K562 (cell line): ENCODE measurements around the gene MCU. TPM values are rescaled to one million over a fixed set of nuclear protein-coding genes. Genes with fewer than 3 reads are reported as not detected.

Source experiments
- HDAC2 ChIP-seq: fragments of 450-650 bp; IDR thresholded peaks from 2 replicates; pipeline ENCODE4 v1.6.1; 2016; ENCODE audit warnings: mild to moderate bottlenecking
- MAFK ChIP-seq: IDR thresholded peaks from 2 replicates; pipeline ENCODE4 v1.6.1; 2011; ENCODE audit warnings: low read length, improper control_type of control experiment
- TEAD2 ChIP-seq: fragments of 450-650 bp; IDR thresholded peaks from 2 replicates; pipeline ENCODE4 v1.6.1; 2016; ENCODE audit warnings: missing genetic modification characterization, control low read depth, missing compliant biosample characterization
- ZZZ3 ChIP-seq: fragments of 450-650 bp; IDR thresholded peaks from 2 replicates; pipeline ENCODE4 v1.6.1; 2016; ENCODE audit warnings: antibody characterized with exemption, mild to moderate bottlenecking, moderate library complexity
- polyA plus RNA-seq, 8 experiments: library from polyadenylated mRNA; depleted of rRNA in 4 of 8; stranded (reverse) in 5 of 8; unstranded in 3 of 8; fragments of >200 nt; fragmentation: Nextera tagmentation in 2 of 8; fragmentation: Illumina TruSeq in 1 of 8; extraction: Ambion mirVana in 2 of 8; extraction: Trizol in 1 of 8; gene quantifications; 2 replicates each; pipeline versions ENCODE4 v1.2.1 to v1.2.3, GENCODE V29; 2011 to 2014; ENCODE audit warnings: inconsistent platforms in 1 of 8, missing spikeins in 1 of 8
- total RNA-seq, 7 experiments: library from RNA; depleted of rRNA in 6 of 7; stranded (reverse); fragments of >200 nt in 6 of 7; fragmentation: Illumina TruSeq in 2 of 7; extraction: Trizol in 2 of 7; gene quantifications; 2 replicates each; pipeline versions ENCODE4 v1.2.1 to v1.2.3, GENCODE V29; 2011 to 2021; ENCODE audit warnings: low replicate concordance in 1 of 7
- TF ChIP-seq, protein P1 (sequence below): fragments of 200-600 bp; sonication (generic); IDR thresholded peaks from one replicate; pipeline ENCODE4 v1.6.1; 2012; ENCODE audit warnings: mild to moderate bottlenecking, low read depth, low read length, inconsistent platforms
- TF ChIP-seq, protein P2 (sequence below): fragments of 250-450 bp; sonication (Bioruptor Pico); IDR thresholded peaks from 2 replicates; pipeline ENCODE4 v1.4.0; 2020; ENCODE audit warnings: borderline replicate concordance
- TF ChIP-seq, protein P3 (sequence below), 2 experiments: fragments of 450-650 bp; IDR thresholded peaks; 2 replicates each; pipeline ENCODE4 v1.6.1; 2018; ENCODE audit warnings: mild to moderate bottlenecking in 2 of 2, low read depth in 1 of 2; ENCODE audit not compliant: partially characterized antibody in 2 of 2
- TF ChIP-seq, protein P4 (sequence below): fragments of 200-400 bp; formaldehyde crosslinking; IDR thresholded peaks from 2 replicates; pipeline ENCODE4 v1.6.1; 2017; ENCODE audit warnings: mild to moderate bottlenecking, low read depth, low read length, moderate library complexity

Gene MCU
- total and polyA plus RNA-seq, 9 of the 15 experiments (the other 6 are each of a cell fraction or from before 2014, with no cell fraction given) = 8.2 to 88.8 (median 21.3) TPM

DNA sequence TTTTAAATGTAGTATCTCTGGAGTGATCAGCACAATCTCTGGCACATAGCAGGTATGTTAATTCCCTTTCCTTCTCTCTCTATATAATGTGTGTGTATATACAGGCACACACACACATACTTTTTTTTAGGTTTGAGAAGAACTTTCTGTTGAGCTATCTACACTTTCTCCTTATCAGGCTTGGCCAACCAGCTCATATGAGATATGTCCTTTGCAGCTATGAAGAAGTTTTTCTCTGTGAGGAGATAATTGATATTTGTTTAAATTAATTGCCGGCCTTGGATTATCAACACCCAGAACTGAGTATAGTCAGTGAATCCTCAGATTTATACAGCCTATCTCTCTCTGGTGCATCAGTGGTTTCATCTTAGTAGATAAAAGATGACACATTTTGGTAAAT lies 2.3 kb upstream of the MCU start (continued):
- TF ChIP-seq, protein P1, sequence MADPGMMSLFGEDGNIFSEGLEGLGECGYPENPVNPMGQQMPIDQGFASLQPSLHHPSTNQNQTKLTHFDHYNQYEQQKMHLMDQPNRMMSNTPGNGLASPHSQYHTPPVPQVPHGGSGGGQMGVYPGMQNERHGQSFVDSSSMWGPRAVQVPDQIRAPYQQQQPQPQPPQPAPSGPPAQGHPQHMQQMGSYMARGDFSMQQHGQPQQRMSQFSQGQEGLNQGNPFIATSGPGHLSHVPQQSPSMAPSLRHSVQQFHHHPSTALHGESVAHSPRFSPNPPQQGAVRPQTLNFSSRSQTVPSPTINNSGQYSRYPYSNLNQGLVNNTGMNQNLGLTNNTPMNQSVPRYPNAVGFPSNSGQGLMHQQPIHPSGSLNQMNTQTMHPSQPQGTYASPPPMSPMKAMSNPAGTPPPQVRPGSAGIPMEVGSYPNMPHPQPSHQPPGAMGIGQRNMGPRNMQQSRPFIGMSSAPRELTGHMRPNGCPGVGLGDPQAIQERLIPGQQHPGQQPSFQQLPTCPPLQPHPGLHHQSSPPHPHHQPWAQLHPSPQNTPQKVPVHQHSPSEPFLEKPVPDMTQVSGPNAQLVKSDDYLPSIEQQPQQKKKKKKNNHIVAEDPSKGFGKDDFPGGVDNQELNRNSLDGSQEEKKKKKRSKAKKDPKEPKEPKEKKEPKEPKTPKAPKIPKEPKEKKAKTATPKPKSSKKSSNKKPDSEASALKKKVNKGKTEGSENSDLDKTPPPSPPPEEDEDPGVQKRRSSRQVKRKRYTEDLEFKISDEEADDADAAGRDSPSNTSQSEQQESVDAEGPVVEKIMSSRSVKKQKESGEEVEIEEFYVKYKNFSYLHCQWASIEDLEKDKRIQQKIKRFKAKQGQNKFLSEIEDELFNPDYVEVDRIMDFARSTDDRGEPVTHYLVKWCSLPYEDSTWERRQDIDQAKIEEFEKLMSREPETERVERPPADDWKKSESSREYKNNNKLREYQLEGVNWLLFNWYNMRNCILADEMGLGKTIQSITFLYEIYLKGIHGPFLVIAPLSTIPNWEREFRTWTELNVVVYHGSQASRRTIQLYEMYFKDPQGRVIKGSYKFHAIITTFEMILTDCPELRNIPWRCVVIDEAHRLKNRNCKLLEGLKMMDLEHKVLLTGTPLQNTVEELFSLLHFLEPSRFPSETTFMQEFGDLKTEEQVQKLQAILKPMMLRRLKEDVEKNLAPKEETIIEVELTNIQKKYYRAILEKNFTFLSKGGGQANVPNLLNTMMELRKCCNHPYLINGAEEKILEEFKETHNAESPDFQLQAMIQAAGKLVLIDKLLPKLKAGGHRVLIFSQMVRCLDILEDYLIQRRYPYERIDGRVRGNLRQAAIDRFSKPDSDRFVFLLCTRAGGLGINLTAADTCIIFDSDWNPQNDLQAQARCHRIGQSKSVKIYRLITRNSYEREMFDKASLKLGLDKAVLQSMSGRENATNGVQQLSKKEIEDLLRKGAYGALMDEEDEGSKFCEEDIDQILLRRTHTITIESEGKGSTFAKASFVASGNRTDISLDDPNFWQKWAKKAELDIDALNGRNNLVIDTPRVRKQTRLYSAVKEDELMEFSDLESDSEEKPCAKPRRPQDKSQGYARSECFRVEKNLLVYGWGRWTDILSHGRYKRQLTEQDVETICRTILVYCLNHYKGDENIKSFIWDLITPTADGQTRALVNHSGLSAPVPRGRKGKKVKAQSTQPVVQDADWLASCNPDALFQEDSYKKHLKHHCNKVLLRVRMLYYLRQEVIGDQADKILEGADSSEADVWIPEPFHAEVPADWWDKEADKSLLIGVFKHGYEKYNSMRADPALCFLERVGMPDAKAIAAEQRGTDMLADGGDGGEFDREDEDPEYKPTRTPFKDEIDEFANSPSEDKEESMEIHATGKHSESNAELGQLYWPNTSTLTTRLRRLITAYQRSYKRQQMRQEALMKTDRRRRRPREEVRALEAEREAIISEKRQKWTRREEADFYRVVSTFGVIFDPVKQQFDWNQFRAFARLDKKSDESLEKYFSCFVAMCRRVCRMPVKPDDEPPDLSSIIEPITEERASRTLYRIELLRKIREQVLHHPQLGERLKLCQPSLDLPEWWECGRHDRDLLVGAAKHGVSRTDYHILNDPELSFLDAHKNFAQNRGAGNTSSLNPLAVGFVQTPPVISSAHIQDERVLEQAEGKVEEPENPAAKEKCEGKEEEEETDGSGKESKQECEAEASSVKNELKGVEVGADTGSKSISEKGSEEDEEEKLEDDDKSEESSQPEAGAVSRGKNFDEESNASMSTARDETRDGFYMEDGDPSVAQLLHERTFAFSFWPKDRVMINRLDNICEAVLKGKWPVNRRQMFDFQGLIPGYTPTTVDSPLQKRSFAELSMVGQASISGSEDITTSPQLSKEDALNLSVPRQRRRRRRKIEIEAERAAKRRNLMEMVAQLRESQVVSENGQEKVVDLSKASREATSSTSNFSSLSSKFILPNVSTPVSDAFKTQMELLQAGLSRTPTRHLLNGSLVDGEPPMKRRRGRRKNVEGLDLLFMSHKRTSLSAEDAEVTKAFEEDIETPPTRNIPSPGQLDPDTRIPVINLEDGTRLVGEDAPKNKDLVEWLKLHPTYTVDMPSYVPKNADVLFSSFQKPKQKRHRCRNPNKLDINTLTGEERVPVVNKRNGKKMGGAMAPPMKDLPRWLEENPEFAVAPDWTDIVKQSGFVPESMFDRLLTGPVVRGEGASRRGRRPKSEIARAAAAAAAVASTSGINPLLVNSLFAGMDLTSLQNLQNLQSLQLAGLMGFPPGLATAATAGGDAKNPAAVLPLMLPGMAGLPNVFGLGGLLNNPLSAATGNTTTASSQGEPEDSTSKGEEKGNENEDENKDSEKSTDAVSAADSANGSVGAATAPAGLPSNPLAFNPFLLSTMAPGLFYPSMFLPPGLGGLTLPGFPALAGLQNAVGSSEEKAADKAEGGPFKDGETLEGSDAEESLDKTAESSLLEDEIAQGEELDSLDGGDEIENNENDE = no peak
- TF ChIP-seq ZZZ3 (no peak), HDAC2 (no peak), TEAD2 (no peak), MAFK (no peak)
- TF ChIP-seq, protein P2, sequence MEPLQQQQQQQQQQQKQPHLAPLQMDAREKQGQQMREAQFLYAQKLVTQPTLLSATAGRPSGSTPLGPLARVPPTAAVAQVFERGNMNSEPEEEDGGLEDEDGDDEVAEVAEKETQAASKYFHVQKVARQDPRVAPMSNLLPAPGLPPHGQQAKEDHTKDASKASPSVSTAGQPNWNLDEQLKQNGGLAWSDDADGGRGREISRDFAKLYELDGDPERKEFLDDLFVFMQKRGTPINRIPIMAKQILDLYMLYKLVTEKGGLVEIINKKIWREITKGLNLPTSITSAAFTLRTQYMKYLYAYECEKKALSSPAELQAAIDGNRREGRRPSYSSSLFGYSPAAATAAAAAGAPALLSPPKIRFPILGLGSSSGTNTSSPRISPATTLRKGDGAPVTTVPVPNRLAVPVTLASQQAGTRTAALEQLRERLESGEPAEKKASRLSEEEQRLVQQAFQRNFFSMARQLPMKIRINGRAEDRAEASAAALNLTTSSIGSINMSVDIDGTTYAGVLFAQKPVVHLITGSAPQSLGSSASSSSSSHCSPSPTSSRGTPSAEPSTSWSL (CRISPR knock-in tag) = no peak
- TF ChIP-seq, protein P3, sequence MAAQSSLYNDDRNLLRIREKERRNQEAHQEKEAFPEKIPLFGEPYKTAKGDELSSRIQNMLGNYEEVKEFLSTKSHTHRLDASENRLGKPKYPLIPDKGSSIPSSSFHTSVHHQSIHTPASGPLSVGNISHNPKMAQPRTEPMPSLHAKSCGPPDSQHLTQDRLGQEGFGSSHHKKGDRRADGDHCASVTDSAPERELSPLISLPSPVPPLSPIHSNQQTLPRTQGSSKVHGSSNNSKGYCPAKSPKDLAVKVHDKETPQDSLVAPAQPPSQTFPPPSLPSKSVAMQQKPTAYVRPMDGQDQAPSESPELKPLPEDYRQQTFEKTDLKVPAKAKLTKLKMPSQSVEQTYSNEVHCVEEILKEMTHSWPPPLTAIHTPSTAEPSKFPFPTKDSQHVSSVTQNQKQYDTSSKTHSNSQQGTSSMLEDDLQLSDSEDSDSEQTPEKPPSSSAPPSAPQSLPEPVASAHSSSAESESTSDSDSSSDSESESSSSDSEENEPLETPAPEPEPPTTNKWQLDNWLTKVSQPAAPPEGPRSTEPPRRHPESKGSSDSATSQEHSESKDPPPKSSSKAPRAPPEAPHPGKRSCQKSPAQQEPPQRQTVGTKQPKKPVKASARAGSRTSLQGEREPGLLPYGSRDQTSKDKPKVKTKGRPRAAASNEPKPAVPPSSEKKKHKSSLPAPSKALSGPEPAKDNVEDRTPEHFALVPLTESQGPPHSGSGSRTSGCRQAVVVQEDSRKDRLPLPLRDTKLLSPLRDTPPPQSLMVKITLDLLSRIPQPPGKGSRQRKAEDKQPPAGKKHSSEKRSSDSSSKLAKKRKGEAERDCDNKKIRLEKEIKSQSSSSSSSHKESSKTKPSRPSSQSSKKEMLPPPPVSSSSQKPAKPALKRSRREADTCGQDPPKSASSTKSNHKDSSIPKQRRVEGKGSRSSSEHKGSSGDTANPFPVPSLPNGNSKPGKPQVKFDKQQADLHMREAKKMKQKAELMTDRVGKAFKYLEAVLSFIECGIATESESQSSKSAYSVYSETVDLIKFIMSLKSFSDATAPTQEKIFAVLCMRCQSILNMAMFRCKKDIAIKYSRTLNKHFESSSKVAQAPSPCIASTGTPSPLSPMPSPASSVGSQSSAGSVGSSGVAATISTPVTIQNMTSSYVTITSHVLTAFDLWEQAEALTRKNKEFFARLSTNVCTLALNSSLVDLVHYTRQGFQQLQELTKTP (IDR thresholded peaks at IDR 0.05; ENCODE audit: low read depth in 1 of 2, partially characterized antibody in 2 of 2) = no peak
- TF ChIP-seq, protein P4, sequence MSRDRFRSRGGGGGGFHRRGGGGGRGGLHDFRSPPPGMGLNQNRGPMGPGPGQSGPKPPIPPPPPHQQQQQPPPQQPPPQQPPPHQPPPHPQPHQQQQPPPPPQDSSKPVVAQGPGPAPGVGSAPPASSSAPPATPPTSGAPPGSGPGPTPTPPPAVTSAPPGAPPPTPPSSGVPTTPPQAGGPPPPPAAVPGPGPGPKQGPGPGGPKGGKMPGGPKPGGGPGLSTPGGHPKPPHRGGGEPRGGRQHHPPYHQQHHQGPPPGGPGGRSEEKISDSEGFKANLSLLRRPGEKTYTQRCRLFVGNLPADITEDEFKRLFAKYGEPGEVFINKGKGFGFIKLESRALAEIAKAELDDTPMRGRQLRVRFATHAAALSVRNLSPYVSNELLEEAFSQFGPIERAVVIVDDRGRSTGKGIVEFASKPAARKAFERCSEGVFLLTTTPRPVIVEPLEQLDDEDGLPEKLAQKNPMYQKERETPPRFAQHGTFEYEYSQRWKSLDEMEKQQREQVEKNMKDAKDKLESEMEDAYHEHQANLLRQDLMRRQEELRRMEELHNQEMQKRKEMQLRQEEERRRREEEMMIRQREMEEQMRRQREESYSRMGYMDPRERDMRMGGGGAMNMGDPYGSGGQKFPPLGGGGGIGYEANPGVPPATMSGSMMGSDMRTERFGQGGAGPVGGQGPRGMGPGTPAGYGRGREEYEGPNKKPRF = no peak
